ENCODE measurements around the gene UTP14C.

Gene UTP14C

DNA sequence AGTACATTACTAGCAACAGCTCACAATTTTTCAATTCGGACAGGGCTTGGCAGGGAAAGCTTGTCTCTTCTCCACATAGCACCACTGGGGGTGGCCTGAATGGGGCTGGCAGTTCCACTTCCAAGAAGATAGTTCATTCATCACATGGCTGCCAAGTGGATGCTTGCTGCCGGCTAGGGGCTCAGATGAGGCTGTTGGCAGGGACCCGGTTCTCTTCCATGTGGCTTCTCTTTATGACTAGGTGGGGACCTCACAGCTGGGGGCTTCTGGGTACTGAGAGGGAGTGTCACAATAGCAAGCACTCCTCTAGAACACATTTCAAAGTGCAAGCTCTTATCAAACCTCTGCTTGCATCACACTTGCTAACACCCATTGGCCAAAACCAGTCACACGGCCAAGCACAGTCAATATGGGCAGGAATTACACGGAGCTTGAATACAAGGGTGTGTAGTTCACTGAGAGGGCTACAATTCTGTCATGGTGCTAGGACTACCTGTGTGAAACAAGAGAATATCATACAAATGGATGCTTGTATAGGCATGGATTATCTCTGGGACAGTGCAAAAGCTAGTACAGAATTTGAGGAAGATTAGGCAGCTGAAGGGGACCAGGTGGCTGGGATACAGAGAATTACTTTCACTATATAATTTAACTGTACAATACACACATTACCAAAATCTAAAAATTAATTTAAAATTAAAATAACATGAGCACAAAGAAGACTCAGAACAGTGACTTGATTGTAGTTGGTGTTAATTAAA is 45.5 kb upstream of the UTP14C start:
- TF ChIP-seq FOXM1 (IDR thresholded peaks at IDR 0.05; ENCODE audit: borderline replicate concordance, low read depth) (no peak), USF1 (IDR thresholded peaks at IDR 0.05) (peak; percentile 79)

- no peak for TF ChIP-seq TAF1 (IDR thresholded peaks at IDR 0.05; ENCODE audit: low read depth)
- no peak for TF ChIP-seq NFIC (IDR thresholded peaks at IDR 0.05)
- TF ChIP-seq EP300 (IDR thresholded peaks at IDR 0.05; ENCODE audit: borderline replicate concordance) = no peak
These were observed 43.6 kb upstream of the UTP14C start for GRCh38 chr13:51980908-51981307.

DNA sequence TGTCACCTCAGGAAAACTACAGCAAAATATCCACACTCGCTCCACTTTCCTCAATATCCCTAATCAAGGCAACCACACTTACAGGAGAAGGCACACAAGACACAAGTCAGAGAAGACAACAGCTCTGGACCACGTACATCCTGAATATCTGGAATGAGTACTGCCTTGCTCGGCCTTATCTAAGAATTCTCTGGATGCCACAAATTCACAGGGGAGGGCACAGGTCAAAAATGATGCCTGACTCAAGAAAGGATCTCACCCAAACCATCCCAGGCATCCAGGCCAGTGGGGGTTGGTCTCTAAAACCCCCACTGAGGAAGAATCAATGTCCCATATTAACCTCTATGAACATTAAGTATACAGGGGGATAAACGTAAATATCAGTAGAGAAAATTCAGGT is 43.1 kb upstream of the UTP14C start:
- TF ChIP-seq CREB1 (IDR thresholded peaks at IDR 0.05; ENCODE audit: low read depth) (no peak), USF1 (IDR thresholded peaks at IDR 0.05) (no peak), YY1 (IDR thresholded peaks at IDR 0.05; ENCODE audit: low read depth) (no peak), EGR1 (IDR thresholded peaks at IDR 0.05) (no peak), TEAD4 (IDR thresholded peaks at IDR 0.05) (no peak)
- TF ChIP-seq, protein P1, sequence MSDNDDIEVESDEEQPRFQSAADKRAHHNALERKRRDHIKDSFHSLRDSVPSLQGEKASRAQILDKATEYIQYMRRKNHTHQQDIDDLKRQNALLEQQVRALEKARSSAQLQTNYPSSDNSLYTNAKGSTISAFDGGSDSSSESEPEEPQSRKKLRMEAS (IDR thresholded peaks at IDR 0.05) = no peak

DNA sequence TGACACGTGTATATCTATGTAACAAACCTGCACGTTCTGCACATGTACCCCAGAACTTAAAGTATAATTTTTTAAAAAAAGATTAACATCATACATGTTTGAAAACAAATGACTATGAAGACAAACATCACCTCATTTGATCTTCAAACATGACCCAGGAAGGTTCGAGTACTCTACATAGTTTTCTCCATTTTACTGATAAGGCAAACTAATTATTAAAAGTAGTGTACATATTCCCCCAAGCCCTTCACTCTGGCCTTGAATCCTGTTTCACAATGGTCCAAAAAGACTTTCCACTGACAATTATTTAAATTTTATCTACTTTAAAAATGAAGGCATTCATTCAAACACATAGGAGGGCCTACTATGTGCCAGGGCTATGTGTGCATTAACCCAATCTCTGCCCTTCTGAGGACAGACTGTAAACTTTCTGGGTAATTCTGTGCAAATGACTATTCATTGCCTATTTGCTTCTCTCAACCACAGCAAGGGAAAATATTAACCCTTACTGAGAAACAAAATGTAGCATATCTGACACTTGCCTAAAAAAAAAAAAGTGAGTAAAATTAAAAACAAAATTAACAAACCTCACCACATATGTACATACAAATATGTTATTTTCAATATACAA is 35.4 kb upstream of the UTP14C start:
- no peak for TF ChIP-seq ZBTB7A (IDR thresholded peaks at IDR 0.05; ENCODE audit: low read depth)
- no peak for TF ChIP-seq TEAD4 (IDR thresholded peaks at IDR 0.05)
- no peak for TF ChIP-seq USF1 (IDR thresholded peaks at IDR 0.05)
- TF ChIP-seq, protein P2, sequence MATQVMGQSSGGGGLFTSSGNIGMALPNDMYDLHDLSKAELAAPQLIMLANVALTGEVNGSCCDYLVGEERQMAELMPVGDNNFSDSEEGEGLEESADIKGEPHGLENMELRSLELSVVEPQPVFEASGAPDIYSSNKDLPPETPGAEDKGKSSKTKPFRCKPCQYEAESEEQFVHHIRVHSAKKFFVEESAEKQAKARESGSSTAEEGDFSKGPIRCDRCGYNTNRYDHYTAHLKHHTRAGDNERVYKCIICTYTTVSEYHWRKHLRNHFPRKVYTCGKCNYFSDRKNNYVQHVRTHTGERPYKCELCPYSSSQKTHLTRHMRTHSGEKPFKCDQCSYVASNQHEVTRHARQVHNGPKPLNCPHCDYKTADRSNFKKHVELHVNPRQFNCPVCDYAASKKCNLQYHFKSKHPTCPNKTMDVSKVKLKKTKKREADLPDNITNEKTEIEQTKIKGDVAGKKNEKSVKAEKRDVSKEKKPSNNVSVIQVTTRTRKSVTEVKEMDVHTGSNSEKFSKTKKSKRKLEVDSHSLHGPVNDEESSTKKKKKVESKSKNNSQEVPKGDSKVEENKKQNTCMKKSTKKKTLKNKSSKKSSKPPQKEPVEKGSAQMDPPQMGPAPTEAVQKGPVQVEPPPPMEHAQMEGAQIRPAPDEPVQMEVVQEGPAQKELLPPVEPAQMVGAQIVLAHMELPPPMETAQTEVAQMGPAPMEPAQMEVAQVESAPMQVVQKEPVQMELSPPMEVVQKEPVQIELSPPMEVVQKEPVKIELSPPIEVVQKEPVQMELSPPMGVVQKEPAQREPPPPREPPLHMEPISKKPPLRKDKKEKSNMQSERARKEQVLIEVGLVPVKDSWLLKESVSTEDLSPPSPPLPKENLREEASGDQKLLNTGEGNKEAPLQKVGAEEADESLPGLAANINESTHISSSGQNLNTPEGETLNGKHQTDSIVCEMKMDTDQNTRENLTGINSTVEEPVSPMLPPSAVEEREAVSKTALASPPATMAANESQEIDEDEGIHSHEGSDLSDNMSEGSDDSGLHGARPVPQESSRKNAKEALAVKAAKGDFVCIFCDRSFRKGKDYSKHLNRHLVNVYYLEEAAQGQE (IDR thresholded peaks at IDR 0.05; ENCODE audit: low read depth) = no peak
- TF ChIP-seq, protein P1 (IDR thresholded peaks at IDR 0.05) = no peak
- no peak for TF ChIP-seq CEBPB (IDR thresholded peaks at IDR 0.05)
- TF ChIP-seq NFIC (IDR thresholded peaks at IDR 0.05) = no peak
- TF ChIP-seq TAF1 (IDR thresholded peaks at IDR 0.05; ENCODE audit: low read depth) = no peak
- TF ChIP-seq EGR1 (IDR thresholded peaks at IDR 0.05) = no peak
- TF ChIP-seq RAD21 (IDR thresholded peaks at IDR 0.05; ENCODE audit: low read depth) = no peak
- no peak for TF ChIP-seq TCF12 (IDR thresholded peaks at IDR 0.05; ENCODE audit: low read depth)
- no peak for TF ChIP-seq FOXM1 (IDR thresholded peaks at IDR 0.05; ENCODE audit: borderline replicate concordance, low read depth)
- no peak for TF ChIP-seq EP300 (IDR thresholded peaks at IDR 0.05; ENCODE audit: borderline replicate concordance)
- TF ChIP-seq CREB1 (IDR thresholded peaks at IDR 0.05; ENCODE audit: low read depth) = no peak

GRCh38 chr13:51993713-51994112 is 30.8 kb upstream of the UTP14C start:
- TF ChIP-seq FOXM1 (IDR thresholded peaks at IDR 0.05; ENCODE audit: borderline replicate concordance, low read depth) (no peak), TAF1 (IDR thresholded peaks at IDR 0.05; ENCODE audit: low read depth) (no peak), ZBTB7A (IDR thresholded peaks at IDR 0.05; ENCODE audit: low read depth) (no peak), USF1 (IDR thresholded peaks at IDR 0.05) (no peak), CEBPB (IDR thresholded peaks at IDR 0.05) (no peak), EP300 (IDR thresholded peaks at IDR 0.05; ENCODE audit: borderline replicate concordance) (no peak), TEAD4 (IDR thresholded peaks at IDR 0.05) (no peak), EGR1 (IDR thresholded peaks at IDR 0.05) (no peak), YY1 (IDR thresholded peaks at IDR 0.05; ENCODE audit: low read depth) (no peak), CREB1 (IDR thresholded peaks at IDR 0.05; ENCODE audit: low read depth) (no peak), RAD21 (IDR thresholded peaks at IDR 0.05; ENCODE audit: low read depth) (no peak), NFIC (IDR thresholded peaks at IDR 0.05) (no peak), TCF12 (IDR thresholded peaks at IDR 0.05; ENCODE audit: low read depth) (no peak)
- TF ChIP-seq, protein P1 (IDR thresholded peaks at IDR 0.05) = no peak
- TF ChIP-seq, protein P2 (IDR thresholded peaks at IDR 0.05; ENCODE audit: low read depth) = no peak

All from Ishikawa (cell line).